Upper lobe of left lung (tissue), 6 donors: Measurements from ENCODE around the gene MECP2. TPM values are rescaled to one million over a fixed set of nuclear protein-coding genes. Genes with fewer than 3 reads are reported as not detected.
A peak's percentile ranks its signal among the peaks of the same experiment; 100 is the strongest.

ENCODE experiments used
- ATAC-seq, 2 donors: fragments of 200-7000 bp; cut with Tn5 transposase; one replicate each; pipeline ENCODE4 v1.9.1; 2022; ENCODE audit warnings: mild to moderate bottlenecking in 2 of 2, moderate library complexity in 2 of 2; ENCODE audit not compliant: low FRiP score in 2 of 2
- DNase-seq, 2 donors: peaks; one replicate each; pipeline ENCODE4 v3.0.0-alpha.2; 2019 to 2020
- H3K27ac ChIP-seq, 4 donors: fragments of 200-600 bp; sonication (generic); one replicate each; pipeline ENCODE4 v1.5.1; 2016 to 2019
- H3K27me3 ChIP-seq, 4 donors: fragments of 200-600 bp; sonication (generic); one replicate each; pipeline ENCODE4 v1.5.1; 2017 to 2019
- H3K36me3 ChIP-seq, 4 donors: fragments of 200-600 bp; sonication (generic); one replicate each; pipeline ENCODE4 v1.5.1; 2016 to 2019
- H3K4me1 ChIP-seq, 4 donors: fragments of 200-600 bp; sonication (generic); one replicate each; pipeline ENCODE4 v1.5.1; 2018 to 2019
- H3K4me3 ChIP-seq, 4 donors: fragments of 200-600 bp; sonication (generic); one replicate each; pipeline ENCODE4 v1.5.1; 2017 to 2019; ENCODE audit warnings: mild to moderate bottlenecking in 2 of 4, moderate library complexity in 1 of 4
- H3K9me3 ChIP-seq, 4 donors: fragments of 200-600 bp; sonication (generic); one replicate each; pipeline ENCODE4 v1.5.1; 2018 to 2019
- EP300 ChIP-seq, 4 donors: sonication (generic); formaldehyde crosslinking; IDR thresholded peaks; one replicate each; pipeline ENCODE4 v1.5.1; 2017; ENCODE audit warnings: antibody characterized with exemption in 4 of 4, control low read depth in 2 of 4
- POLR2A ChIP-seq, 4 donors: fragments of 450-650 bp; IDR thresholded peaks; one replicate each; pipeline ENCODE4 v1.5.1; 2016 to 2017; ENCODE audit warnings: antibody characterized with exemption in 4 of 4, mild to moderate bottlenecking in 2 of 4
- POLR2AphosphoS5 ChIP-seq, 2 donors: sonication (generic); formaldehyde crosslinking; IDR thresholded peaks; one replicate each; pipeline ENCODE4 v1.5.1; 2017; ENCODE audit warnings: antibody characterized with exemption in 2 of 2
- WGBS, 2 donors: methylation state at CpG; one replicate each; pipeline ENCODE4 v1.1.5; 2017 to 2018; 5-methylcytosine and 5-hydroxymethylcytosine counted together
- total RNA-seq, 6 donors: library from RNA; depleted of rRNA in 4 of 6; stranded (reverse); fragments of >200 nt in 4 of 6; gene quantifications; one replicate each; pipeline versions ENCODE4 v1.1.0 to v1.2.1, GENCODE V29; 2016 to 2021
- TF ChIP-seq, protein P1 (sequence below), 6 experiments: fragments of 450-650 bp in 4 of 6; fragments of 200-600 bp in 2 of 6; sonication (generic) in 2 of 6; IDR thresholded peaks; one replicate each; pipeline ENCODE4 v1.5.1; 2016 to 2019; ENCODE audit warnings: antibody characterized with exemption in 6 of 6
- donor health status: DM: no; HTN: no; CAD: no; lungs with moderate emphysema.
- donor health status: DM: no; HTN: yes; CAD: no; lungs with severe emphysema.

MECP2 gene
- total RNA-seq, 6 donors from 2014 or later = 43.3 to 110 (median 59.3) TPM

DNA sequence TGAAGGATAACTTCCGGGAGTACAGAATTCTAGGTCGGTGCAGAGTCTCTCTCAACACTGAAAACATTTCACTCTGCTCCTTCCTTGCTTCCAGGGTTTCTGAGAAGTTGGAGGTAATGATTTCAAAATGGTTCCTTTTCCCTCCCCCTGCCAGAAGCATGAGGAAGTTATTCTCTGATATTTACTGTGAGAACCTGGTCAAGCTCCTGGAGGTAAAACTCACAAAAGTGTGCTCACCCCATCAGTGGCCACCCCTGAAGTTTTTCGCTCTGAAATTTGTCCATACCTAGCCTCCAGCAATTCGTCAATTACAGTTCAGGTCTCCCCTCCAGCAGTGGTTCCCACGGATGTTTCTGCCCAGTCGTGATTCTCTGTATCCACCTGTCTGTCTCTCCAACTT lies 16.2 kb upstream of the MECP2 start:
- H3K9me3 ChIP-seq = peaks cover 0 to 6% (median 0%) of the 10 kb centered on the region in 4 donors
- no peaks in the 10 kb centered on the region for H3K36me3 ChIP-seq
- no peak overlapping the region for H3K27ac ChIP-seq
- H3K4me3 ChIP-seq = no peak overlapping the region
- DNase-seq = no peak
- WGBS, 2 donors = 62 to 74% methylated on average over 6 of the region's 6 CpGs
- ATAC-seq = no peak
- H3K4me1 ChIP-seq = no peaks in the 10 kb centered on the region
- TF ChIP-seq, protein P1, sequence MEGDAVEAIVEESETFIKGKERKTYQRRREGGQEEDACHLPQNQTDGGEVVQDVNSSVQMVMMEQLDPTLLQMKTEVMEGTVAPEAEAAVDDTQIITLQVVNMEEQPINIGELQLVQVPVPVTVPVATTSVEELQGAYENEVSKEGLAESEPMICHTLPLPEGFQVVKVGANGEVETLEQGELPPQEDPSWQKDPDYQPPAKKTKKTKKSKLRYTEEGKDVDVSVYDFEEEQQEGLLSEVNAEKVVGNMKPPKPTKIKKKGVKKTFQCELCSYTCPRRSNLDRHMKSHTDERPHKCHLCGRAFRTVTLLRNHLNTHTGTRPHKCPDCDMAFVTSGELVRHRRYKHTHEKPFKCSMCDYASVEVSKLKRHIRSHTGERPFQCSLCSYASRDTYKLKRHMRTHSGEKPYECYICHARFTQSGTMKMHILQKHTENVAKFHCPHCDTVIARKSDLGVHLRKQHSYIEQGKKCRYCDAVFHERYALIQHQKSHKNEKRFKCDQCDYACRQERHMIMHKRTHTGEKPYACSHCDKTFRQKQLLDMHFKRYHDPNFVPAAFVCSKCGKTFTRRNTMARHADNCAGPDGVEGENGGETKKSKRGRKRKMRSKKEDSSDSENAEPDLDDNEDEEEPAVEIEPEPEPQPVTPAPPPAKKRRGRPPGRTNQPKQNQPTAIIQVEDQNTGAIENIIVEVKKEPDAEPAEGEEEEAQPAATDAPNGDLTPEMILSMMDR (IDR thresholded peaks at IDR 0.05) = no peak
- TF ChIP-seq EP300 (IDR thresholded peaks at IDR 0.05) (no peak), POLR2A (IDR thresholded peaks at IDR 0.05) (no peak), POLR2AphosphoS5 (IDR thresholded peaks at IDR 0.05) (no peak)
- H3K27me3 ChIP-seq = no peaks in the 10 kb centered on the region

DNA sequence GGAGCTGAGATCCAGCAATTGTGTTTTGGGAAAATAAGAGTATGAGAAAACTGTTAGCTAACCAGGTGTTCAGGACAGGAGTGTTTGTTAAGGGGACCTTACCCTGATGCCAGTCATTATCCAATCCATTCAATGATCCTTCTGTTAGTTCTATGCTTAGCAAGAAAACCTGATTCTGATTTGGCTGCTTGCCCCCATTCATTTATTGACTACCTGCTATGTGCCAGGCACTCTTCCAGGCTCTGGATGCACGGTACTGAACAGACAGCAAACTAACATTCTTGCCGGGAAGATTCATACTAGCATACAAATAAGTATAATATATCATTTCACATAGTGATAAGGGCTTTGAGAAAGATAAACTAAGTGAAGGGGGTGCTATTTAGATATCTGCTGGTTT lies 1.0 kb upstream of the MECP2 start:
- no peaks in the 10 kb centered on the region for H3K9me3 ChIP-seq
- H3K36me3 ChIP-seq = no peaks in the 10 kb centered on the region
- H3K27me3 ChIP-seq = no peaks in the 10 kb centered on the region
- DNase-seq (no peak), ATAC-seq (no peak)
- WGBS, 2 donors = 80 to 81% methylated on average over 2 of the region's 2 CpGs
- no peak for TF ChIP-seq EP300 (IDR thresholded peaks at IDR 0.05)
- TF ChIP-seq, protein P1 (IDR thresholded peaks at IDR 0.05) = no peak
- TF ChIP-seq POLR2AphosphoS5 (IDR thresholded peaks at IDR 0.05) = no peak
- no peak for TF ChIP-seq POLR2A (IDR thresholded peaks at IDR 0.05)
- H3K4me3 ChIP-seq = no peak overlapping the region
- peak overlapping the region in 1 of 4 donors; percentile 65 for H3K27ac ChIP-seq
- H3K4me1 ChIP-seq = peaks cover 22 to 32% (median 22%) of the 10 kb centered on the region in 4 donors

DNA sequence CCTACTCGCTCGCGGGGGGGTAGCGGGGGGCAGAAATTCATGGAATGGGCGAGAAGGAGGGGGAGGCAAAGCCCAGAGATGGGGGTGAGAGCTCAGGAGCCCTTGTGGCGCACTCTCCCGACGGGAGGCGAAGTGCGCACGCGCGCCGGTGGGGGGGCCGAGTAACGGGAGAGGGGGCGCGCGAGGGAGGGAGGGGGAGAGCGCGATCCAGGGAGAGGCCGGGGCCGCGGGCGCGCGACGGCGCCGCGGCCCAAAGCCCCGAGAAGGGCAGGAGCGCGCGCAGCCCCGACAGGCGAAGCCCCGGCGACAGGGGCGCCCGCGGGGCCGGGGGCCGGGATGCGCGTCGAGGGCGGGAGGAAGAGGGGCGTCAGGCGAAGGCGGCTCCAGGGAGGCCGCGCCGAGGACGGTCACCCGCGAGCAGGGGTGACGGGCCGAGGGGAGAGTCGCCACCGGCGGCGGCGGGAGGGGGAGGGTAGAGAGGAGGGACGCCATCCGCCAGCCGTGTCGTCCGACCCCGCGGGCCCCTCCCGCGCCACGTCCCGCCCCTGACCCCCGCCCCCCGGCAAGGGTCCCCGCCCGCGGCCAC lies 421 bp downstream of the MECP2 start:
- DNase-seq = peak; percentile 66 to 95
- Histone ChIP-seq H3K36me3 (no peaks in the 10 kb centered on the region), H3K27me3 (no peaks in the 10 kb centered on the region), H3K27ac (peak overlapping the region; percentile 92 to 99 (median 96)), H3K4me3 (peak overlapping the region; percentile 52 to 82 (median 76)), H3K9me3 (no peaks in the 10 kb centered on the region), H3K4me1 (peaks cover 22 to 33% (median 25%) of the 10 kb centered on the region in 4 donors)
- ATAC-seq = peak; percentile 65 to 84
- 54% methylated on average over 32 of the region's 80 CpGs; no CpG with 5 or more reads in 1 of the 2 donors for WGBS, 2 donors
- TF ChIP-seq EP300 (IDR thresholded peaks at IDR 0.05) (no peak), POLR2AphosphoS5 (IDR thresholded peaks at IDR 0.05) (peak in 1 of 2 donors; percentile 15), POLR2A (IDR thresholded peaks at IDR 0.05) (peak in 1 of 4 donors; percentile 45)
- TF ChIP-seq, protein P1 (IDR thresholded peaks at IDR 0.05) = no peak

DNA sequence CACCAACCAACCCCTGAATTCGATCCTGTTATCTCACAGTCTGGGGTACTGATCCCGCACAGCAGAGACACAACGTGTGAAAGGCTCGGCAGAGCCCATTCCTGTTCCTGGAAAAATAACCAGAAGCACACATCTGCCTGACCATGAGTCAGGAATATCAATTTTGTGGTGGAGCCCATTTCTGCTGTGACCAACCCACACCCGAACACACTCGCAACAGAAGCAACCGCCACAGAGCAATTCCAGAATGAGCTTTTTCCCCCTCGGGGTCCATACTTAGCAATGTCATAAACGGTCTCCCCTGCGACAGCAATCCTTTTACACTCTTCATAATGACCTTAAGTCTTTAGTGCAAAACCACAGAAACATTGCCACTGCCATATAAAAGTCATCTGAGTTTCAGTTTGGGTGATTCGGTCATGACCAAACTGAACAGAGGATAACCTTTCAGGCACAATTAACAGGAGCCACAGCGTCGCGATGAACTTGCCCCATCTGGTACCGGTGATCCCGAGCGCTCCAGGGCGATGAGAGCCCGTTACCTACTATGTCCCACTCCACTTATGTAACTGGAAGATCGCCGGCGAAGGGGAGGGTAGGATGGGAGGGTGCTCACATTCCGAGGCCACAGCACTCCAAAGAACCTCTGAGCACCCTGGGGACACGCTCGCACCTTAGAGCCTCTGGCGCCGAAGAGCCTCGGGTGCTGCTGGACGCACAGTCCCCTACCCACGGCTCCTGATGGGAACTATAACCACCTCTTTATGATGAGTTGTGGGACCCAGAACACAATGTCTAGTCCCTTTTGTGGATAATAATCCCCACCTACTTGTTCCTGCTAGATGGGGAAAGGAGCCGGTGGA lies 1.1 kb downstream of the MECP2 start:
- Histone ChIP-seq H3K27me3 (no peaks in the 10 kb centered on the region), H3K4me1 (peaks cover 22 to 39% (median 25%) of the 10 kb centered on the region in 4 donors), H3K27ac (peak overlapping the region; percentile 92 to 99 (median 96)), H3K9me3 (no peaks in the 10 kb centered on the region), H3K4me3 (peak overlapping the region; percentile 52 to 82 (median 76)), H3K36me3 (peaks cover 0 to under 1% (median 0%) of the 10 kb centered on the region in 4 donors)
- peak; percentile 7 to 27 for ATAC-seq
- no peak for TF ChIP-seq EP300 (IDR thresholded peaks at IDR 0.05)
- TF ChIP-seq, protein P1 (IDR thresholded peaks at IDR 0.05) = no peak
- TF ChIP-seq POLR2AphosphoS5 (IDR thresholded peaks at IDR 0.05) = no peak
- no peak for TF ChIP-seq POLR2A (IDR thresholded peaks at IDR 0.05)
- WGBS, 2 donors = 11 to 61% methylated on average over 7 to 31 of the region's 31 CpGs
- DNase-seq = no peak
